H1 (cell line): Measurements from ENCODE around the gene TAF3. TPM values are rescaled to one million over a fixed set of nuclear protein-coding genes. Genes with fewer than 3 reads are reported as not detected.

ENCODE experiments used
- CTCF ChIA-PET: fragments of 300-600 bp; sonication (Branson Sonifier 250); formaldehyde crosslinking; loops from one replicate; lab custom pipeline; 2021; ENCODE audit not compliant: partially characterized antibody; lab: Charles Lee
- POLR2A ChIA-PET: fragments of 300-600 bp; sonication (Branson Sonifier 250); formaldehyde crosslinking; loops from one replicate; lab custom pipeline; 2021; ENCODE audit warnings: inconsistent platforms; ENCODE audit not compliant: partially characterized antibody; lab: Charles Lee
- DNase-seq, 2 experiments: peaks; one replicate each; pipeline versions ENCODE4 v3.0.0 to v3.0.0-alpha.2; 2010 to 2022; ENCODE audit warnings: low spot score in 2 of 2, low read depth in 1 of 2, mixed read lengths in 1 of 2
- FAIRE-seq: peaks from 2 replicates; lab custom pipeline; 2011; peaks lifted over from hg19 to GRCh38; lab: Jason Lieb, UNC
- H2AFZ ChIP-seq: 2 replicates; pipeline ENCODE4 v1.8.1; 2012; ENCODE audit warnings: low read length, inconsistent platforms
- H2AK5ac ChIP-seq: 2 replicates; pipeline ENCODE4 v1.6.1; 2013; ENCODE audit warnings: low read depth, low read length
- H2BK120ac ChIP-seq: replicated peaks from 2 replicates; pipeline ENCODE3; 2013; ENCODE audit warnings: low read depth, low read length, inconsistent platforms
- H2BK12ac ChIP-seq: 2 replicates; pipeline ENCODE4 v1.6.1; 2013; ENCODE audit warnings: low read depth, low read length
- H2BK15ac ChIP-seq: 2 replicates; pipeline ENCODE4 v1.6.1; 2013; ENCODE audit warnings: low read length
- H2BK20ac ChIP-seq: 2 replicates; pipeline ENCODE4 v1.6.1; 2013; ENCODE audit warnings: low read length
- H2BK5ac ChIP-seq: 2 replicates; pipeline ENCODE4 v1.6.1; 2013; ENCODE audit warnings: low read depth, low read length
- H3K14ac ChIP-seq: 2 replicates; pipeline ENCODE4 v1.6.1; 2013; ENCODE audit warnings: inconsistent platforms; ENCODE audit not compliant: insufficient read length
- H3K18ac ChIP-seq: 2 replicates; pipeline ENCODE4 v1.6.1; 2013; ENCODE audit warnings: low read length; ENCODE audit errors: extremely low read depth
- H3K23ac ChIP-seq: 2 replicates; pipeline ENCODE4 v1.6.1; 2013; ENCODE audit warnings: inconsistent platforms; ENCODE audit not compliant: insufficient read length
- H3K23me2 ChIP-seq: 2 replicates; pipeline ENCODE4 v1.6.1; 2013; ENCODE audit warnings: low read depth, low read length
- H3K27ac ChIP-seq: 2 replicates; pipeline ENCODE4 v1.6.1; 2011; ENCODE audit warnings: low read depth, low read length, inconsistent platforms
- H3K27me3 ChIP-seq, 4 experiments: replicated peaks in 1 of 4; 1 replicate in 1 of 4; 2 replicates in 3 of 4; pipeline versions ENCODE4 v1.6.1 to v1.8.1; 2011 to 2013; ENCODE audit warnings: low read length in 3 of 4, mild to moderate bottlenecking in 3 of 4, inconsistent platforms in 2 of 4, mixed read lengths in 2 of 4, moderate library complexity in 1 of 4; ENCODE audit not compliant: control insufficient read depth in 3 of 4, insufficient read depth in 3 of 4; ENCODE audit errors: extremely low read depth in 1 of 4
- H3K36me3 ChIP-seq, 4 experiments: 2 replicates each; pipeline versions ENCODE4 v1.6.1 to v1.8.1; 2011 to 2013; ENCODE audit warnings: mild to moderate bottlenecking in 4 of 4, low read length in 3 of 4, moderate library complexity in 2 of 4, control low read depth in 1 of 4, inconsistent platforms in 1 of 4; ENCODE audit not compliant: insufficient read depth in 4 of 4, control insufficient read depth in 2 of 4
- H3K4ac ChIP-seq: replicated peaks from 2 replicates; pipeline ENCODE3; 2013; ENCODE audit warnings: low read length, low read depth, mixed read lengths, inconsistent platforms; ENCODE audit not compliant: insufficient read length
- H3K4me1 ChIP-seq, 4 experiments: replicated peaks in 1 of 4; 1 replicate in 1 of 4; 2 replicates in 3 of 4; pipeline versions ENCODE4 v1.6.1 to v1.8.1; 2011 to 2013; ENCODE audit warnings: low read length in 3 of 4, inconsistent platforms in 2 of 4, mixed read lengths in 1 of 4; ENCODE audit not compliant: insufficient read depth in 4 of 4, control insufficient read depth in 3 of 4
- H3K4me2 ChIP-seq, 2 experiments: 2 replicates each; pipeline versions ENCODE4 v1.6.1 to v1.8.1; 2011 to 2013; ENCODE audit warnings: low read depth in 2 of 2, low read length in 2 of 2, control low read depth in 1 of 2, inconsistent platforms in 1 of 2, mild to moderate bottlenecking in 1 of 2; ENCODE audit not compliant: insufficient read depth in 1 of 2
- H3K4me3 ChIP-seq, 4 experiments: fragments of 200-600, 300-600 bp in 1 of 4; sonication (generic), shearing (Covaris generic), sonication (Bioruptor Twin) in 1 of 4; 2 replicates each; pipeline versions ENCODE4 v1.5.1 to v1.8.1; 2011 to 2016; ENCODE audit warnings: low read length in 4 of 4, low read depth in 3 of 4, control low read depth in 2 of 4, inconsistent platforms in 2 of 4, mild to moderate bottlenecking in 2 of 4, mixed read lengths in 1 of 4, moderate library complexity in 1 of 4; ENCODE audit not compliant: insufficient read depth in 2 of 4; ENCODE audit errors: extremely low read depth in 1 of 4
- H3K56ac ChIP-seq: replicated peaks from 2 replicates; pipeline ENCODE3; 2013; ENCODE audit warnings: low read depth, mild to moderate bottlenecking, mixed read lengths, low read length, inconsistent platforms; ENCODE audit not compliant: insufficient read length
- H3K79me1 ChIP-seq: 2 replicates; pipeline ENCODE4 v1.6.1; 2013; ENCODE audit warnings: low read depth, low read length, control low read depth
- H3K79me2 ChIP-seq, 2 experiments: 2 replicates each; pipeline versions ENCODE4 v1.6.1 to v1.8.1; 2012 to 2013; ENCODE audit warnings: low read length in 2 of 2, mild to moderate bottlenecking in 2 of 2, inconsistent platforms in 1 of 2; ENCODE audit not compliant: insufficient read depth in 2 of 2, control insufficient read depth in 1 of 2
- H3K9ac ChIP-seq, 4 experiments: replicated peaks in 1 of 4; 1 replicate in 1 of 4; 2 replicates in 3 of 4; pipeline versions ENCODE4 v1.6.1 to v1.8.1; 2011 to 2013; ENCODE audit warnings: low read depth in 3 of 4, low read length in 3 of 4, control low read depth in 2 of 4, mild to moderate bottlenecking in 2 of 4, moderate library complexity in 2 of 4, inconsistent platforms in 1 of 4; ENCODE audit errors: extremely low read depth in 1 of 4
- H3K9me3 ChIP-seq, 2 experiments: 2 replicates each; pipeline versions ENCODE4 v1.6.1 to v1.8.1; 2012 to 2013; ENCODE audit warnings: mild to moderate bottlenecking in 2 of 2, moderate library complexity in 2 of 2, control low read depth in 1 of 2, inconsistent platforms in 1 of 2, low read depth in 1 of 2, low read length in 1 of 2, mixed read lengths in 1 of 2; ENCODE audit not compliant: insufficient read depth in 2 of 2
- H4K20me1 ChIP-seq, 2 experiments: replicated peaks in 1 of 2; 2 replicates each; pipeline versions ENCODE3 to v1.8.1; 2011 to 2013; ENCODE audit warnings: inconsistent platforms in 2 of 2, low read length in 2 of 2, mild to moderate bottlenecking in 1 of 2; ENCODE audit not compliant: insufficient read depth in 2 of 2, control insufficient read depth in 1 of 2
- H4K5ac ChIP-seq: 2 replicates; pipeline ENCODE4 v1.6.1; 2013; ENCODE audit warnings: low read length, low read depth, mixed read lengths, inconsistent platforms; ENCODE audit not compliant: insufficient read length
- H4K8ac ChIP-seq: 2 replicates; pipeline ENCODE4 v1.8.0; 2013; ENCODE audit warnings: mild to moderate bottlenecking, moderate library complexity, low read length, inconsistent platforms; ENCODE audit not compliant: insufficient read depth; ENCODE audit errors: extremely low read depth
- H4K91ac ChIP-seq: replicated peaks from 2 replicates; pipeline ENCODE3; 2013; ENCODE audit warnings: low read length, mixed read lengths, inconsistent platforms; ENCODE audit not compliant: insufficient read length
- CEBPB ChIP-seq: IDR thresholded peaks from 2 replicates; pipeline ENCODE4 v1.6.1; 2012; ENCODE audit warnings: low read depth, low read length
- CTBP2 ChIP-seq: IDR thresholded peaks from 2 replicates; pipeline ENCODE4 v1.7.0; 2011; ENCODE audit warnings: borderline replicate concordance, mild to moderate bottlenecking, moderate library complexity, mixed read lengths, low read length; ENCODE audit not compliant: insufficient read depth, insufficient read length
- GABPA ChIP-seq: IDR thresholded peaks from 2 replicates; pipeline ENCODE4 v1.6.1; 2011; ENCODE audit warnings: mild to moderate bottlenecking, low read length, moderate library complexity, borderline replicate concordance; ENCODE audit not compliant: insufficient read depth
- JUN ChIP-seq: IDR thresholded peaks from 2 replicates; pipeline ENCODE4 v1.6.1; 2011; ENCODE audit warnings: low read depth, mild to moderate bottlenecking, improper control_type of control experiment, low read length
- KDM4A ChIP-seq: IDR thresholded peaks from one replicate; pipeline ENCODE4 v1.7.1; 2012; ENCODE audit warnings: low read depth, mild to moderate bottlenecking, moderate library complexity, low read length, inconsistent platforms; ENCODE audit not compliant: severe bottlenecking
- KDM5A ChIP-seq: fragments of 200-600 bp; IDR thresholded peaks from 2 replicates; pipeline ENCODE4 v1.7.1; 2012; ENCODE audit warnings: mild to moderate bottlenecking, low read length, inconsistent platforms, mixed read lengths
- RNF2 ChIP-seq: fragments of 200-900, 300-1000 bp; sonication (generic); IDR thresholded peaks from 2 replicates; pipeline ENCODE4 v1.7.1; 2016; ENCODE audit warnings: borderline replicate concordance, low read depth, mild to moderate bottlenecking, antibody characterized with exemption, low read length; ENCODE audit not compliant: poor library complexity, severe bottlenecking; ENCODE audit errors: missing control alignments
- RXRA ChIP-seq: IDR thresholded peaks from 2 replicates; pipeline ENCODE4 v1.6.1; 2011; ENCODE audit warnings: low read depth, mild to moderate bottlenecking, low read length, moderate library complexity; ENCODE audit not compliant: insufficient read depth
- WGBS, 2 experiments: shearing (Covaris generic) in 1 of 2; methylation state at CpG; one replicate each; pipeline versions ENCODE4 v1.1.6 to v1.1.7; 2013 to 2015; ENCODE audit warnings: low lambda C conversion rate in 2 of 2, mixed read lengths in 2 of 2, inconsistent platforms in 1 of 2, low coverage in 1 of 2, missing lambda C conversion rate in 1 of 2; ENCODE audit not compliant: insufficient replicate concordance in 2 of 2, insufficient coverage in 1 of 2, insufficient read length in 1 of 2; ENCODE audit errors: extremely low coverage in 1 of 2, missing lambda C conversion rate in 1 of 2; 5-methylcytosine and 5-hydroxymethylcytosine counted together
- polyA plus RNA-seq, 7 experiments: library from polyadenylated mRNA; depleted of rRNA in 3 of 7; stranded (reverse) in 5 of 7; unstranded in 2 of 7; fragments of >200 nt in 5 of 7; fragments of 200-250 nt in 2 of 7; gene quantifications; 1 replicate in 5 of 7; 2 replicates in 1 of 7; 4 replicates in 1 of 7; pipeline versions ENCODE4 v1.2.1 to v1.2.3, GENCODE V29; 2011 to 2013; ENCODE audit warnings: missing spikeins in 2 of 7, mixed read lengths in 2 of 7
- total RNA-seq: library from RNA; stranded (reverse); fragmentation: NEBNext Ultra II Directional; extraction: Animal tissue kit (Norgen Biotek cat#: 25700); gene quantifications from 2 replicates; pipeline ENCODE4 v1.2.1, GENCODE V29; 2021
- TF ChIP-seq, protein P1 (sequence below), 3 experiments: IDR thresholded peaks; 1 replicate in 2 of 3; 2 replicates in 1 of 3; pipeline versions ENCODE4 v1.5.1 to v1.6.1; 2011; ENCODE audit warnings: low read length in 3 of 3, mild to moderate bottlenecking in 3 of 3, inconsistent platforms in 2 of 3, low read depth in 1 of 3, moderate library complexity in 1 of 3; ENCODE audit not compliant: insufficient read depth in 1 of 3; ENCODE audit errors: control extremely low read depth in 1 of 3
- TF ChIP-seq, protein P2 (sequence below): IDR thresholded peaks from 2 replicates; pipeline ENCODE4 v1.6.1; 2012; ENCODE audit warnings: inconsistent platforms

The TAF3 gene
- total and polyA plus RNA-seq, 2 of the 8 experiments (the other 6 are each of a cell fraction or from before 2014, with no cell fraction given), result 1.5 to 11.2 TPM

DNA sequence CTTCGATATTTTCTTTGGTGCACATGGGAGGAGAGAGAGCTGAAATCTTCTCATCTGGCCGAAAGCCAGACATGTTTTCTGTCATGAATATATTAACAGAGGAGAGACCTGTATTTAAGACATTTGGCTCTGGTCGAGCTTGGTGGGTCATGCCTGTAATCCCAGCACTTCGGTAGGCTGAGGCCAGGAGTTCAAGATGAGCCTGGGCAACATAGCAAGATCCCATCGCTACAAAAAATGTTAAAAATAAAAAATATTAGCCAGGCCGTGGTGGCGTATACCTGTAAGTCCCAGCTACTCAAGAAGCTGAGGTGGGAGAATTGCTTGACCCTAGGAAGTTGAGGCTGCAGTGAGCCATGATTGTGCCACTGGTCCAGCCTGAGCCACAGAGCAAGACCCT lies 214.3 kb downstream of the TAF3 start:
- no peak overlapping the region for H3K18ac ChIP-seq
- H4K20me1 ChIP-seq, result peaks cover 6 to 14% of the 10 kb centered on the region in 2 experiments
- no peak overlapping the region for H2BK15ac ChIP-seq
- peaks cover 0 to 2% (median 0%) of the 10 kb centered on the region in 4 experiments; a peak in 1 of 8 replicates for H3K36me3 ChIP-seq
- H3K56ac ChIP-seq, result no peak overlapping the region
- peaks cover 7 to 20% (median 12%) of the 10 kb centered on the region in 4 experiments for H3K4me1 ChIP-seq
- no peak overlapping the region for H2BK12ac ChIP-seq
- H3K23ac ChIP-seq, result no peak overlapping the region
- no peak overlapping the region for H2BK5ac ChIP-seq
- H3K4me3 ChIP-seq, result no peak overlapping the region
- no peaks in the 10 kb centered on the region; the same call in 1 of the 2 replicates for H3K23me2 ChIP-seq
- H2BK120ac ChIP-seq, result no peak overlapping the region
- ChIA-PET CTCF (interaction anchor here (0.6 to 2.6 kb wide), 6 partner anchors 10 to 481 kb away, joined by 3 to 13 read pairs (median 4); no protein-coding TSS in a partner anchor), POLR2A (no interaction called here)
- H3K9ac ChIP-seq, result no peak overlapping the region
- no peak overlapping the region for H3K27ac ChIP-seq
- H4K8ac ChIP-seq, result no peak overlapping the region
- no peak overlapping the region for H2AK5ac ChIP-seq
- H2BK20ac ChIP-seq, result no peak overlapping the region
- H3K27me3 ChIP-seq, result peaks cover 42 to 62% (median 58%) of the 10 kb centered on the region in 4 experiments
- no peak overlapping the region for H3K4me2 ChIP-seq
- H2AFZ ChIP-seq, result no peak overlapping the region
- H4K91ac ChIP-seq, result no peak overlapping the region
- H3K79me2 ChIP-seq, result no peaks in the 10 kb centered on the region
- DNase-seq (no peak), FAIRE-seq (no peak)
- no peak overlapping the region for H4K5ac ChIP-seq
- WGBS, 2 experiments, result 75% methylated on average over 7 of the region's 7 CpGs; no CpG with 5 or more reads in 1 of the 2 experiments
- no peak overlapping the region for H3K14ac ChIP-seq
- H3K79me1 ChIP-seq, result no peaks in the 10 kb centered on the region
- H3K9me3 ChIP-seq, result no peaks in the 10 kb centered on the region
- no peak overlapping the region for H3K4ac ChIP-seq
- no peak for TF ChIP-seq KDM4A
- no peak for TF ChIP-seq CEBPB
- no peak for TF ChIP-seq CTBP2
- TF ChIP-seq RNF2, result no peak
- TF ChIP-seq RXRA, result no peak
- TF ChIP-seq GABPA, result no peak
- TF ChIP-seq, protein P1, sequence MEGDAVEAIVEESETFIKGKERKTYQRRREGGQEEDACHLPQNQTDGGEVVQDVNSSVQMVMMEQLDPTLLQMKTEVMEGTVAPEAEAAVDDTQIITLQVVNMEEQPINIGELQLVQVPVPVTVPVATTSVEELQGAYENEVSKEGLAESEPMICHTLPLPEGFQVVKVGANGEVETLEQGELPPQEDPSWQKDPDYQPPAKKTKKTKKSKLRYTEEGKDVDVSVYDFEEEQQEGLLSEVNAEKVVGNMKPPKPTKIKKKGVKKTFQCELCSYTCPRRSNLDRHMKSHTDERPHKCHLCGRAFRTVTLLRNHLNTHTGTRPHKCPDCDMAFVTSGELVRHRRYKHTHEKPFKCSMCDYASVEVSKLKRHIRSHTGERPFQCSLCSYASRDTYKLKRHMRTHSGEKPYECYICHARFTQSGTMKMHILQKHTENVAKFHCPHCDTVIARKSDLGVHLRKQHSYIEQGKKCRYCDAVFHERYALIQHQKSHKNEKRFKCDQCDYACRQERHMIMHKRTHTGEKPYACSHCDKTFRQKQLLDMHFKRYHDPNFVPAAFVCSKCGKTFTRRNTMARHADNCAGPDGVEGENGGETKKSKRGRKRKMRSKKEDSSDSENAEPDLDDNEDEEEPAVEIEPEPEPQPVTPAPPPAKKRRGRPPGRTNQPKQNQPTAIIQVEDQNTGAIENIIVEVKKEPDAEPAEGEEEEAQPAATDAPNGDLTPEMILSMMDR (IDR thresholded peaks at IDR 0.05; ENCODE audit: control extremely low read depth in 1 of 3, insufficient read depth in 1 of 3, low read depth in 1 of 3, low read length in 3 of 3), result no peak
- TF ChIP-seq, protein P2, sequence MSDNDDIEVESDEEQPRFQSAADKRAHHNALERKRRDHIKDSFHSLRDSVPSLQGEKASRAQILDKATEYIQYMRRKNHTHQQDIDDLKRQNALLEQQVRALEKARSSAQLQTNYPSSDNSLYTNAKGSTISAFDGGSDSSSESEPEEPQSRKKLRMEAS, result no peak
- no peak for TF ChIP-seq KDM5A
- no peak for TF ChIP-seq JUN
